Trophoblast cell (in vitro differentiated cells and primary cell): ENCODE results near the gene AMOTL1.

Experiments used
- DNase-seq, 2 donors: peaks; one replicate each; pipeline ENCODE4 v3.0.0-alpha.2; 2016
- H2AFZ ChIP-seq: 2 replicates; pipeline ENCODE4 v1.6.1; 2013; ENCODE audit warnings: low read length, moderate library complexity, mild to moderate bottlenecking; ENCODE audit not compliant: insufficient read depth, poor library complexity
- H2AK5ac ChIP-seq: 2 replicates; pipeline ENCODE4 v1.6.1; 2013; ENCODE audit warnings: mild to moderate bottlenecking, low read length
- H2BK120ac ChIP-seq: 2 replicates; pipeline ENCODE4 v1.6.1; 2013; ENCODE audit warnings: low read length, mild to moderate bottlenecking, moderate library complexity; ENCODE audit not compliant: insufficient read depth, poor library complexity
- H2BK12ac ChIP-seq: 2 replicates; pipeline ENCODE4 v1.6.1; 2013; ENCODE audit warnings: mild to moderate bottlenecking, low read length, moderate library complexity
- H2BK5ac ChIP-seq: 2 replicates; pipeline ENCODE4 v1.6.1; 2013; ENCODE audit warnings: low read length, low read depth, moderate library complexity, mild to moderate bottlenecking; ENCODE audit not compliant: poor library complexity
- H3K14ac ChIP-seq: 2 replicates; pipeline ENCODE4 v1.6.1; 2013; ENCODE audit warnings: mild to moderate bottlenecking, low read length
- H3K18ac ChIP-seq: 2 replicates; pipeline ENCODE4 v1.6.1; 2013; ENCODE audit warnings: mild to moderate bottlenecking, low read length
- H3K23ac ChIP-seq: 2 replicates; pipeline ENCODE4 v1.6.1; 2013; ENCODE audit warnings: low read length
- H3K27ac ChIP-seq: 2 replicates; pipeline ENCODE4 v1.5.1; 2013; ENCODE audit warnings: low read depth, mild to moderate bottlenecking, inconsistent platforms, low read length, moderate library complexity
- H3K27me3 ChIP-seq: 2 replicates; pipeline ENCODE4 v1.6.1; 2013; ENCODE audit warnings: inconsistent platforms, mild to moderate bottlenecking, low read length, moderate library complexity; ENCODE audit not compliant: insufficient read depth
- H3K36me3 ChIP-seq, 2 experiments: 1 replicate in 1 of 2; 2 replicates in 1 of 2; pipeline ENCODE4 v1.6.1; 2013; ENCODE audit warnings: low read length in 2 of 2, mild to moderate bottlenecking in 2 of 2, moderate library complexity in 1 of 2; ENCODE audit not compliant: insufficient read depth in 2 of 2, control insufficient read depth in 1 of 2
- H3K4ac ChIP-seq: 2 replicates; pipeline ENCODE4 v1.6.1; 2013; ENCODE audit warnings: low read depth, mild to moderate bottlenecking, low read length, moderate library complexity
- H3K4me1 ChIP-seq, 2 experiments: 1 replicate in 1 of 2; 2 replicates in 1 of 2; pipeline ENCODE4 v1.6.1; 2013; ENCODE audit warnings: low read length in 2 of 2, mild to moderate bottlenecking in 2 of 2, moderate library complexity in 1 of 2; ENCODE audit not compliant: insufficient read depth in 2 of 2, control insufficient read depth in 1 of 2
- H3K4me2 ChIP-seq: 2 replicates; pipeline ENCODE4 v1.6.1; 2013; ENCODE audit warnings: inconsistent platforms, mild to moderate bottlenecking, low read length, moderate library complexity
- H3K4me3 ChIP-seq: 2 replicates; pipeline ENCODE4 v1.5.1; 2013; ENCODE audit warnings: mild to moderate bottlenecking, low read depth, low read length, inconsistent platforms
- H3K79me1 ChIP-seq: one replicate; pipeline ENCODE4 v1.6.1; 2013; ENCODE audit warnings: low read length
- H3K79me2 ChIP-seq: 2 replicates; pipeline ENCODE4 v1.6.1; 2013; ENCODE audit warnings: low read length, mild to moderate bottlenecking; ENCODE audit not compliant: control insufficient read depth, insufficient read depth, poor library complexity
- H3K9ac ChIP-seq: 2 replicates; pipeline ENCODE4 v1.6.1; 2013; ENCODE audit warnings: mild to moderate bottlenecking, low read length
- H3K9me3 ChIP-seq: 2 replicates; pipeline ENCODE4 v1.6.1; 2013; ENCODE audit warnings: low read depth, mild to moderate bottlenecking, control low read depth, inconsistent platforms, low read length; ENCODE audit not compliant: insufficient read depth
- H4K12ac ChIP-seq: 2 replicates; pipeline ENCODE4 v1.6.1; 2013; ENCODE audit warnings: low read depth, mild to moderate bottlenecking, low read length, moderate library complexity
- H4K8ac ChIP-seq: 2 replicates; pipeline ENCODE4 v1.6.1; 2013; ENCODE audit warnings: low read depth, mild to moderate bottlenecking, low read length, moderate library complexity
- H4K91ac ChIP-seq: one replicate; pipeline ENCODE4 v1.6.1; 2013; ENCODE audit warnings: low read depth, mild to moderate bottlenecking, low read length, moderate library complexity
- WGBS: extraction: QIAGEN DNeasy Blood & Tissue Kit; methylation state at CpG from one replicate; pipeline ENCODE4 v1.1.7; 2013; ENCODE audit warnings: missing lambda C conversion rate; ENCODE audit not compliant: insufficient read length, insufficient coverage; ENCODE audit errors: extremely low coverage; 5-methylcytosine and 5-hydroxymethylcytosine counted together

AMOTL1 gene

DNA sequence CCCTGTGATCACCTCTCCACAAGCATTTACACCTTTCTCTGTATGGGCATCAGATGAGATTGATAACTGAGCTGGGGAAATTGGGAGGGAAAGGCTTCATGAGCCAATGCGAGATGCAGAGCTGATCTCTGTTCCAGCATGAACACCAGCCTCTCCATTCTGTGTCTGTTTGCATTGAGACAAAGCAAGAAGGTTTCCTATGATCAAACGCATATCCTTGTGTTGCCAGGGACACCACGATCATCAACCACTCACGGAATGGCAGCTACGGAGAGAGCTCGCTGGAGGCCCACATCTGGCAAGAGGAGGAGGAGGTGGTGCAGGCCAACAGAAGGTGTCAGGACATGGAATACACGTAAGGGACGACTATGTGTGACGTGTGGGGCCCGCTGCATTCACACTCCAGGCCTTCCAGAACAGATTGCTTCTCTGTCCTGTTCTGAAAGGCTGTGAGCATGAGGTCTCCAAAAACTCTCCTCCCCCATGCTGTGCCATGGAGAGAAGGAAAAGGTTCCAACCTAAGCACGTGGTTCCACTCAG, 96.4 kb downstream of the AMOTL1 start:
- Histone ChIP-seq H4K8ac (no peak overlapping the region), H3K36me3 (peaks cover 54 to 64% of the 10 kb centered on the region in 2 experiments), H2AFZ (no peak overlapping the region), H2BK120ac (no peak overlapping the region), H3K27ac (no peak overlapping the region), H3K9me3 (no peaks in the 10 kb centered on the region), H4K91ac (no peak overlapping the region), H3K14ac (no peak overlapping the region), H3K18ac (no peak overlapping the region), H3K4me3 (no peak overlapping the region), H2BK12ac (no peak overlapping the region), H3K27me3 (no peaks in the 10 kb centered on the region), H3K4me1 (no peaks in the 10 kb centered on the region), H3K79me2 (no peaks in the 10 kb centered on the region), H3K79me1 (no peaks in the 10 kb centered on the region), H2BK5ac (no peak overlapping the region), H3K4me2 (no peak overlapping the region), H3K23ac (no peak overlapping the region), H3K4ac (no peak overlapping the region), H2AK5ac (no peak overlapping the region), H3K9ac (no peak overlapping the region), H4K12ac (no peak overlapping the region)
- DNase-seq, result no peak
- no CpG with 5 or more reads among the region's 11 CpGs for WGBS

DNA sequence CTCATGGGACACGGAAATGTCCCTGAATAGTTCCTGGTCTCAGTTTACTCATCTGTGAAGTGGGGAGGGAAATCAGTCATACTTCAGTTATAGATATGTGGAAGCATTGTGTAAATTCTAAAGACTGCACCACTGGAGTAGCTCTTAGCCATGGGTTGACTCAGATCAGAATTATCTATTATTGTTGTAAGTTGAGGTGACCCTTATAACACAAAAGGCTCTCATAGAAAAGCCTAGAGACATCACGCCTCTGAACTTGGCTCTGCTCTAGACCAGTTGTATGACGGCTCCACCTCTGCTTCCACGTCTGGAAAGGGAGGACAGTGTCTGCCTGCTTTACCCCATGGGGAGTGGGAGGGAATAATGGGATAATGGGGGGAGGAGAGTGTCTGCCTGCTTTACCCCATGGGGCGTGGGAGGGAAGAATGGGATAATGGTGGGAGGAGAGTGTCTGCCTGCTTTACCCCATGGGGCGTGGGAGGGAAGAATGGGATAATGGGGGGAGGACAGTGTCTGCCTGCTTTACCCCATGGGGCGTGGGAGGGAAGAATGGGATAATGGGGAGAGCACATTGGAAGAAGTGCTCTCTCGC, 98.2 kb downstream of the AMOTL1 start:
- Histone ChIP-seq H4K8ac (no peak overlapping the region), H3K18ac (no peak overlapping the region), H4K12ac (no peak overlapping the region), H3K9me3 (no peaks in the 10 kb centered on the region), H2BK12ac (no peak overlapping the region), H3K36me3 (peaks cover 54 to 66% of the 10 kb centered on the region in 2 experiments), H3K4me3 (no peak overlapping the region), H2AK5ac (no peak overlapping the region), H3K9ac (no peak overlapping the region), H3K4ac (no peak overlapping the region), H2BK120ac (no peak overlapping the region), H4K91ac (no peak overlapping the region), H3K27me3 (no peaks in the 10 kb centered on the region), H3K14ac (no peak overlapping the region), H3K4me2 (no peak overlapping the region), H3K23ac (no peak overlapping the region), H3K27ac (no peak overlapping the region), H3K79me2 (no peaks in the 10 kb centered on the region), H2BK5ac (no peak overlapping the region), H2AFZ (no peak overlapping the region), H3K4me1 (no peaks in the 10 kb centered on the region), H3K79me1 (no peaks in the 10 kb centered on the region)
- DNase-seq, result no peak
- no CpG with 5 or more reads among the region's 8 CpGs for WGBS

DNA sequence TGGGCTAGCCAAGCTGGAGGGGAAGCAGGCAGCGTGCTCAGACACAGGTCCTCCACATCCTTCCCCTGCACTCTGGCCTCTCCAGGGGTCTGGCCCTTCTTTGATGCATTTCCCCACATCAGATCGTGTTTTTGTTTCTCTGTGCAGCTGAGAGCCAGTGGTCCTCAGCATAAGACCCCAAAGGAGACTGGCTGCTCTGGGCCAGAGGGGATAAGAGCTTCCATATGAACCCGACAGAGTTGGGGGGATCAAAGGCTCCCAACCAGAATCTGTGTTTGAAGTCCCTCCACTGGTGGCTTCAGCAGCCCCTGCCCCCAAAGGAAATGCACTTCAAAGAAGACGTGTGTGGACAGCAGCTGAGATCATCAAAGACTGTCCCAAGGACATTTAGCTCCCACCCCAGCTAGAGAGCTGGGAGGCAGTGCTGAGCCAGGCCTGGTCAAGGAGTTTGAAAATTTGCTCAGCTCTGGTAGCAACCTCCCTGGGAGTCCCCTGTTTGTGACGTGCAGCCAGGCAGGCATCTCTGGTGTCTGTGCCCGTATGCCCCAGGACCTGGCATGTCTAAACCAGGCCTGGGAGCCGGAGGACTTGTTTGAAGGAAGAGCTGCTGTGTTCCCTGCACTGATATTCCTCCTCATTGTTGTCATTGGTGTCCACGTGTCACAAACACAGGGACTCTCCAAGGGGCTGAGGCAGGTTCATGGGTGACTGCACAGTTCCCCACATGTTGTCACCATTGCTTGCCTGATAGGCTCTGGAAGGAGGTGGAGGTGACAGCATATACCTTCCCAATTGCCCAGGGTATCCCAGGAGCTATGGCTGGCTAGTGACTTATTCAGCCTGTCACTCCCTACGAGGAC, 99.0 kb downstream of the AMOTL1 start:
- H3K27ac ChIP-seq, result no peak overlapping the region
- H4K91ac ChIP-seq, result no peak overlapping the region
- no peaks in the 10 kb centered on the region for H3K79me1 ChIP-seq
- no peak overlapping the region for H2BK120ac ChIP-seq
- H3K36me3 ChIP-seq, result peaks cover 59 to 68% of the 10 kb centered on the region in 2 experiments
- no peak for DNase-seq
- H3K79me2 ChIP-seq, result no peaks in the 10 kb centered on the region
- no peak overlapping the region for H3K4me3 ChIP-seq
- no peak overlapping the region for H2AFZ ChIP-seq
- WGBS, result no CpG with 5 or more reads among the region's 9 CpGs
- no peak overlapping the region for H2BK12ac ChIP-seq
- no peak overlapping the region for H3K18ac ChIP-seq
- no peak overlapping the region for H4K8ac ChIP-seq
- H3K9me3 ChIP-seq, result no peaks in the 10 kb centered on the region
- no peak overlapping the region for H2AK5ac ChIP-seq
- H3K14ac ChIP-seq, result no peak overlapping the region
- H3K9ac ChIP-seq, result no peak overlapping the region
- H3K27me3 ChIP-seq, result no peaks in the 10 kb centered on the region
- no peaks in the 10 kb centered on the region for H3K4me1 ChIP-seq
- H3K4ac ChIP-seq, result no peak overlapping the region
- no peak overlapping the region for H3K4me2 ChIP-seq
- H3K23ac ChIP-seq, result no peak overlapping the region
- no peak overlapping the region for H4K12ac ChIP-seq
- H2BK5ac ChIP-seq, result no peak overlapping the region

- Histone ChIP-seq H3K14ac (no peak overlapping the region), H2AFZ (no peak overlapping the region), H2BK120ac (no peak overlapping the region), H3K23ac (no peak overlapping the region), H3K4me2 (no peak overlapping the region), H3K9ac (no peak overlapping the region), H4K12ac (no peak overlapping the region), H3K18ac (no peak overlapping the region), H3K36me3 (peaks cover 64 to 77% of the 10 kb centered on the region in 2 experiments), H3K4me3 (no peak overlapping the region), H3K27me3 (no peaks in the 10 kb centered on the region), H3K4me1 (no peaks in the 10 kb centered on the region), H2AK5ac (no peak overlapping the region), H3K79me2 (no peaks in the 10 kb centered on the region), H2BK12ac (no peak overlapping the region), H4K91ac (no peak overlapping the region), H2BK5ac (no peak overlapping the region), H3K9me3 (no peaks in the 10 kb centered on the region), H3K4ac (no peak overlapping the region), H3K27ac (no peak overlapping the region), H4K8ac (no peak overlapping the region), H3K79me1 (no peaks in the 10 kb centered on the region)
- no CpG with 5 or more reads among the region's 5 CpGs for WGBS
- DNase-seq, result no peak
These were observed 100.3 kb downstream of the AMOTL1 start for GRCh38 chr11:94868468-94868867.
